GM19397 (cell line): ENCODE results near the gene ARL6IP4.
A peak's percentile ranks its signal among the peaks of the same experiment; 100 is the strongest.

Experiments
- ATAC-seq: cut with Tn5 transposase; IDR thresholded peaks from one replicate; pipeline ENCODE4 v1.9.1; 2021; ENCODE audit warnings: mild to moderate bottlenecking, moderate library complexity; ENCODE audit not compliant: unreplicated experiment

The ARL6IP4 gene

DNA sequence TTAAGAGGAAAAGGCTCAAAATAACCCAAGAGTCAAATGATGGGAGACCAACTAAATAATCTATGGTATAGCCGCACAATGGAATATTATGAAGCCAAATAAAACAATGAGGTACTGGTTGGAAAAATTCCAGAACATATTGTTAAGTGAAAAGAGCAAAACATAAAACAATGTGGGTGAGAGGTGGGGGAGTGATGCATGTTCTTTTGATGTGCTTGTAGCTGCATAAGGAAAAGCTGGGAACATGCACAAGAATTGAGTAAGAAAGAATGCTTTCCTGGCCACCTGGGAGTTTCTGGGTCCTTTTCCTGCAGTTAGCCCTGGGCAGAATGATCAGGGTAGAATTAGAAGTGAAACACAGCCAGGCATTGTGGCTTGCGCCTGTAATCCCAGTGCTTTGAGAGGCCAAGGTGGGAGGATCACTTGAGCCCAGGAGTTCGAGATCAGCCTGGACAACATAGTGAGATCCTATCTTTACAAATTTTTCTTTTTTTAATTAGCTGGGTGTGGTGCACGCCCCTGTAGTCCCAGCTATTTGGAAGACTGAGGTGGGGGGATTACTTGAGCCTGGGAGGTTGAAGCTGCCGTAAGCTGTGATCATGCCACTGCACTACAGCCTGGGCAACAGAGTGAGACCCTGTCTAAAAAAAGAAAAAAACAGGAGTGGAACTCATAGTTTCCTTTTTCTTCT, 22.1 kb upstream of the ARL6IP4 start:
- no peak for ATAC-seq

- ATAC-seq = no peak
Measured at GRCh38 chr12:122959566-122960192, 20.8 kb upstream of the ARL6IP4 start.

- no peak for ATAC-seq
Measured at GRCh38 chr12:122960193-122960569, 20.3 kb upstream of the ARL6IP4 start.

- ATAC-seq = no peak
Measured at GRCh38 chr12:122961531-122962329, 18.8 kb upstream of the ARL6IP4 start.

DNA sequence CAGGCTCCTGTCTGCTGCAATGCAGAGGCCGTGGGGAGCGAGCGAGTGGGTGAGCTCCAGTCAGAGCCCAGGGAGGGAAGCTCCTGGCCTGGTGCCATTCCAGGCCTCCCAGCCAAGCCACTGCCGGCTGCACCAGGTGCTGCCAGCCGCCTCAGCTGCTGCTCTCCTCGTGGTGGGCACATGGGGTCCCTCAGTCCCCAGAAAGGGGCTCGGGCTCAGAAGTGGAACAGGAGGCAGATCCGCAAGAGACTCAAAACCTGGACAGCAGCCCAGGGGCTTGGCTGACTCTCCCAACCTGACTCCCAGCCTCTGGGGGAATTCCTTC, 16.6 kb upstream of the ARL6IP4 start:
- no peak for ATAC-seq

- no peak for ATAC-seq
Measured at GRCh38 chr12:122964439-122965257, 15.8 kb upstream of the ARL6IP4 start.

GRCh38 chr12:122965321-122965751, 15.1 kb upstream of the ARL6IP4 start:
- ATAC-seq = no peak

GRCh38 chr12:122965851-122966742, 14.4 kb upstream of the ARL6IP4 start, which contains the start of gene ABCB9:
Gene ABCB9, minus strand, starts transcription at chr12:122966463. Its CDS starts 6,228 bp downstream, at chr12:122960235.
- peak; percentile 72 for ATAC-seq

GRCh38 chr12:122966743-122967550, 13.5 kb upstream of the ARL6IP4 start:
- no peak for ATAC-seq

DNA sequence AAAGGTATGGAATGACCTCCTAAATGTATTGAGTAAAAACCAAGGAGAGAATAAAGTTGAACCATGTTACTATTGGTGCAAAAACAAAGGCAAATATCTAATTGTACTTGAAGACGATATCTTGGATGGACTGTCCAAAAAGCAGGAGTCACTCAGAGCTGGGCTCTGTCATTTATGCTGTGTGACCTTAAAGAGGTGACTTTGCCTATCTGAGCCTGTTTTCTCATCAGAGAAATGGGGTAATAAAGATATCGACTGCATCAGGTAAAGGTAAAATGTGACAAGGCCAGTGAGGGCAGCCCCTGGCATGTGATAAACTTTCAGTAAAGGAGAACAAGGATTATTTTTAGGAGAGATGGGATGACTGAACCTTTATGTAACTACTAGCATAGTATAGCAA, 12.4 kb upstream of the ARL6IP4 start:
- ATAC-seq = no peak

GRCh38 chr12:122969676-122970075, 10.8 kb upstream of the ARL6IP4 start:
- ATAC-seq = no peak

GRCh38 chr12:122974274-122974891, 6.1 kb upstream of the ARL6IP4 start:
- peak; percentile 82 for ATAC-seq

- peak; percentile 64 for ATAC-seq
Measured at GRCh38 chr12:122974892-122975789, 5.3 kb upstream of the ARL6IP4 start, which contains the start of gene OGFOD2. Gene OGFOD2, plus strand, starts transcription at chr12:122975244. Its CDS starts 8 bp downstream, at chr12:122975252.

DNA sequence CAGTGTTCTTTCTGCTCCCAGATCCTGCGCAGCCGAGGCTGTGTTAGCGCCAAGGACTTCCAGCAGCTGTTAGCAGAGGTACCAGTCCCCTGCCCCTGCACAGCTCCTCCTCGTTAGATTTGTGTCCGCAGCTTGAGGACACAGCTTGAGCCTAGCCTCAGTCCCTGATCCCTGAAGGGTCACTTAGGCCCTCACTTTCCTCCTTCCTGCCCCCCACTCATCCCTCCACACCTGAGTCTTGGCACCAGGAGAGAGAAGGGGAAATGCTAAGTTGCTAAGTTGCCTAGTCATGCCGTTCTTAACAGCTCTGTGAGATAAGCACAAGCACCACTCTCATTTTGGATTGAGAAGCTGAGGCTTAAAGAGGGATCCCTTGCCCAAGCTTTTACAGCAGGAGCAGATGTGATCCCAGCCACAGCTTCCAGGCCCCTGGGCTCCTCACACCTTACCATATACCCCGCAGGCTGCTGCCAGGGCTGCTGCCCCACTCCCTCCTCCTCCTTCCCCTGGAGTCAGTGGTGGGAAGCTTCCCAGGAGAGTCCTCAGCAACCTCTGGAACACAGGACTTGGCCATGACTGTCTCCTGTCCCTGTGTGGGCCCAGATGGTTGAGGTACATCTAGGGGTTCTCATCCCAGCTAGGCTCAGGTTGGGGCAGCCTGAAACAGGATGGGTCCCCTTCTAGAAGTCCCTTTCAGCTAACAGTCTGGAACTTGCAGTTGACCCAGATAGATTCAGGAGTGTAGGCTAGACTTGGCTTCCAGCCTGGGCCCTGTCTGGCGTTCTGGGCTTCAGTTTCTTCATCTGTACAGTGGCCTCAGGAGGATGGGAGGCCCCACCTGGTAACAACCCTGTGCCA, 4.5 kb upstream of the ARL6IP4 start:
- ATAC-seq = no peak

DNA sequence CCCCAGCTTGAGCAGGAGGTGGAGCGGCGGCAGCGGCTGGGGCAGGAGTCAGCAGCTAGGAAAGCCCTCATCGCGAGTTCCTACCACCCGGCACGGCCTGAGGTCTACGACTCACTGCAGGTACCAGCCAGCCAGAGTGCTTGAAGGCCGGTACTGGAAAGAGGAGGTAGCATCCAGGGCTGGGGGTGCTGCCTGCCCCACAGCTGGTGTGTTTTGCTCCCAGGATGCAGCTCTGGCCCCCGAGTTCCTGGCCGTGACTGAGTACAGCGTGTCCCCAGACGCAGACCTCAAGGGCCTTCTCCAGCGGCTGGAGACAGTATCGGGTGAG, 3.9 kb upstream of the ARL6IP4 start:
- ATAC-seq = no peak

GRCh38 chr12:122977153-122977552, 3.3 kb upstream of the ARL6IP4 start:
- no peak for ATAC-seq
